Immature natural killer cell (primary cell): ENCODE data around the gene SMIM1. TPM values are rescaled to one million over a fixed set of nuclear protein-coding genes. Genes with fewer than 3 reads are reported as not detected.

ENCODE experiments used
- DNase-seq, 3 donors: peaks; one replicate each; pipeline ENCODE4 v3.0.0; 2022; ENCODE audit warnings: mixed read lengths in 1 of 3
- H3K27ac Mint-ChIP-seq, 6 donors: one replicate each; pipeline ENCODE4 v1.8.0; 2020; ENCODE audit warnings: mixed read lengths in 6 of 6, mild to moderate bottlenecking in 5 of 6, inconsistent platforms in 4 of 6, moderate library complexity in 3 of 6
- H3K27me3 Mint-ChIP-seq, 3 donors: one replicate each; pipeline ENCODE4 v1.8.0; 2020 to 2021; ENCODE audit warnings: low read depth in 3 of 3, mild to moderate bottlenecking in 3 of 3, mixed read lengths in 3 of 3, moderate library complexity in 3 of 3, inconsistent platforms in 1 of 3
- H3K36me3 Mint-ChIP-seq, 3 donors: one replicate each; pipeline ENCODE4 v1.8.0; 2020; ENCODE audit warnings: mixed read lengths in 3 of 3, inconsistent platforms in 2 of 3, mild to moderate bottlenecking in 2 of 3
- H3K4me1 Mint-ChIP-seq, 2 donors: one replicate each; pipeline ENCODE4 v1.8.0; 2020; ENCODE audit warnings: inconsistent platforms in 2 of 2, mild to moderate bottlenecking in 2 of 2, mixed read lengths in 2 of 2, moderate library complexity in 1 of 2
- H3K4me3 Mint-ChIP-seq, 5 donors: one replicate each; pipeline ENCODE4 v1.8.0; 2020; ENCODE audit warnings: mild to moderate bottlenecking in 5 of 5, mixed read lengths in 5 of 5, inconsistent platforms in 3 of 5, moderate library complexity in 3 of 5
- H3K9me3 Mint-ChIP-seq, 6 donors: one replicate each; pipeline ENCODE4 v1.8.0; 2020; ENCODE audit warnings: mild to moderate bottlenecking in 6 of 6, mixed read lengths in 6 of 6, inconsistent platforms in 4 of 6, moderate library complexity in 3 of 6
- polyA plus RNA-seq, 3 donors: library from polyadenylated mRNA; unstranded; fragments of 300-500 nt; fragmentation: Illumina TruSeq; gene quantifications; one replicate each; pipeline ENCODE4 v1.2.3, GENCODE V29; 2021

Gene SMIM1
- polyA plus RNA-seq, 3 donors from 2014 or later, result 0.96 TPM; not detected in 2

GRCh38 chr1:3733094-3733882 is 39.3 kb upstream of the SMIM1 start:
- no peak overlapping the region for H3K27ac Mint-ChIP-seq
- peaks cover 0 to 3% (median 0%) of the 10 kb centered on the region in 3 donors for H3K36me3 Mint-ChIP-seq
- no peak overlapping the region for H3K4me3 Mint-ChIP-seq
- H3K4me1 Mint-ChIP-seq, result no peaks in the 10 kb centered on the region
- H3K9me3 Mint-ChIP-seq, result no peaks in the 10 kb centered on the region
- H3K27me3 Mint-ChIP-seq, result peaks cover 0 to 2% (median 0%) of the 10 kb centered on the region in 3 donors
- DNase-seq, result no peak

DNA sequence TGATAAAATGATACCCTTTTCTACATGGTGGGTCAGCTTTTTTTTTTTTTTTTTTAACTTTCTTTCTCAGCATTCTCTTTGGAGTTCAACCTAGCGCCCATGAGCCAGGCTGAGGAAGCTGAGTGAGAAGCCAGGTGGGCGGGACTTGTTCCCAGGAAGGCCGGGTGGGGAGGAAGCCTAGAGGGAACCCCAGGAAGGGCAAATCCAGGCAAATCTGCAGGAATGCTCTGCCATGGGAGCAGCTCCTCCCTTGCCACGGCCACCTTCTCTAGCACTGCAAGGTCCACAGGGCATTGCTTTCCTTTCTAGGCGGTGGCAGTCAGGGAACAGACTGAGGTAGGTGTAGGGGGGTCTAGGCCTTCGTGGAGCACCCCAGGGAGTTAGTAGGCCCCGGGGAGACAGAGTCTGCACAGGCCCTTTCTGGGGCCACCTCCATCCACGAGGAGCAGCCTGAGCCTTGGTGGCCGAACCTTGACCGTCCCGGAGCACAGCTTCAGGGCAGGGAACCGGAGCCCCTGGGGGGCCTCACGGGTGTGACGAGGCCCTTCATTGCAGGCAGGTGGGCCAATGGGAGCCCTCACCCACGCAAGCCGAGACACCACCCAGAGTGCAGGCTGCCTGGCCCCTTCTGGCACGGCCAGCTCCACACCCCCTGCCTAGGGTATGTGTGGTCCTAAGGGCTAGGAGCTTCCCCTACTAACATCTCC is 38.5 kb upstream of the SMIM1 start:
- H3K27ac Mint-ChIP-seq, result no peak overlapping the region
- H3K4me1 Mint-ChIP-seq, result no peaks in the 10 kb centered on the region
- H3K4me3 Mint-ChIP-seq, result no peak overlapping the region
- H3K27me3 Mint-ChIP-seq, result peaks cover 0 to 2% (median 0%) of the 10 kb centered on the region in 3 donors
- no peaks in the 10 kb centered on the region for H3K9me3 Mint-ChIP-seq
- DNase-seq, result no peak
- H3K36me3 Mint-ChIP-seq, result peaks cover 0 to 3% (median 0%) of the 10 kb centered on the region in 3 donors

DNA sequence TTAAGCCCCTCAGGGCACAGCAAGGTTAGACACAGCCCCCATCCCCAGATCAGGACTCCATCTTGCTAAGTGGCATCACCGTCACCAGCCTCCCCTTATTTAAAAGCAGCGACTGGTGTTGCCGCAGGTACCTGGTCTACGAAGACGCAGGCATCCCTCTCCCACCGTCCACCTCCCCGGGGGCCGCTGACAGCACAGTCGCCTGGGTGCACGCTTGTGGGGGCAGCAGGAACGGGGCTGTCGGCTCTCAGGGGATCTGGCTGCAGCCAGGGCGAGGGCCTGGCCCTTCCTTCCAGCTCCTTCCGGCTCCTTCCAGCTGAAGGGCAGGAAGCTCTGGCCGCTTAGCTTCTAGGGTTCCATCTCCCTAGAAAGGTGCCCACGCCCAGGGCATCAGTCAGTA is 37.9 kb upstream of the SMIM1 start:
- no peaks in the 10 kb centered on the region for H3K9me3 Mint-ChIP-seq
- peaks cover 0 to 2% (median 0%) of the 10 kb centered on the region in 3 donors for H3K27me3 Mint-ChIP-seq
- no peaks in the 10 kb centered on the region for H3K4me1 Mint-ChIP-seq
- peaks cover 0 to 3% (median 0%) of the 10 kb centered on the region in 3 donors for H3K36me3 Mint-ChIP-seq
- no peak for DNase-seq
- no peak overlapping the region for H3K27ac Mint-ChIP-seq
- no peak overlapping the region for H3K4me3 Mint-ChIP-seq

GRCh38 chr1:3735027-3735681 is 37.4 kb upstream of the SMIM1 start:
- H3K36me3 Mint-ChIP-seq, result peaks cover 0 to 3% (median 0%) of the 10 kb centered on the region in 3 donors
- H3K9me3 Mint-ChIP-seq, result no peaks in the 10 kb centered on the region
- DNase-seq, result no peak
- H3K4me1 Mint-ChIP-seq, result no peaks in the 10 kb centered on the region
- peaks cover 0 to 2% (median 0%) of the 10 kb centered on the region in 3 donors for H3K27me3 Mint-ChIP-seq
- H3K4me3 Mint-ChIP-seq, result no peak overlapping the region
- no peak overlapping the region for H3K27ac Mint-ChIP-seq

GRCh38 chr1:3735688-3736087 is 36.9 kb upstream of the SMIM1 start:
- Mint-ChIP-seq H3K4me3 (no peak overlapping the region), H3K27ac (no peak overlapping the region), H3K27me3 (peaks cover 0 to 2% (median 0%) of the 10 kb centered on the region in 3 donors), H3K4me1 (no peaks in the 10 kb centered on the region), H3K9me3 (no peaks in the 10 kb centered on the region), H3K36me3 (peaks cover 0 to 3% (median under 1%) of the 10 kb centered on the region in 3 donors)
- no peak for DNase-seq

- no peak overlapping the region for H3K27ac Mint-ChIP-seq
- peaks cover 0 to 2% (median 0%) of the 10 kb centered on the region in 3 donors for H3K27me3 Mint-ChIP-seq
Observed at GRCh38 chr1:3736131-3736561, 36.4 kb upstream of the SMIM1 start.

DNA sequence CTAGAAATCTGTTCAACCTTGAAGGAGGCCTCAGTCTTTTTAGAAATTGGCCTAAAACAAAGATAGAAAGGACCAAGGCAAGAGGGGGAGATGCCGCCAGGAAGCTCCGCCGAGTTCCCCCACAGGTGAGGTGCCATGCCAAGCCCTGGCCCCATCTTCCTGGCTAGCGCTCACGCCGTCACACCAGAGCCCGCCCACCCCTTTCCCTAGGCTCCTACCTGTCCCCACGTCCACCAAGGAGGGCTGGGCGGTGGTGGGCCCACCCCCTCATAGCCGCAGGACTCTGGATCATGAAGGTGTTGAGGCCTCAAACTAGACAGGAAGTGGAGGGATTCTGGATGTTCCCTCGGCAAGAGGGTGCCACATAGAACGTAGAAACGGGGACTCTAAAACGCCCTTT is 35.8 kb upstream of the SMIM1 start:
- Mint-ChIP-seq H3K9me3 (no peaks in the 10 kb centered on the region), H3K4me3 (no peak overlapping the region), H3K27me3 (peaks cover 0 to 2% (median 0%) of the 10 kb centered on the region in 3 donors), H3K36me3 (peaks cover 0 to 6% (median 6%) of the 10 kb centered on the region in 3 donors), H3K4me1 (no peaks in the 10 kb centered on the region), H3K27ac (peak overlapping the region in 1 of 6 donors; percentile 28)
- no peak for DNase-seq

More at GRCh38 chr1:3736131-3736561, 36.4 kb upstream of the SMIM1 start:
- H3K4me1 Mint-ChIP-seq, result no peaks in the 10 kb centered on the region
- H3K9me3 Mint-ChIP-seq, result no peaks in the 10 kb centered on the region
- DNase-seq, result no peak
- no peak overlapping the region for H3K4me3 Mint-ChIP-seq
- H3K36me3 Mint-ChIP-seq, result peaks cover 0 to 3% (median 2%) of the 10 kb centered on the region in 3 donors

GRCh38 chr1:3738943-3739342 is 33.6 kb upstream of the SMIM1 start:
- no peak for DNase-seq
- no peak overlapping the region for H3K4me3 Mint-ChIP-seq
- peaks cover 0 to 14% (median 10%) of the 10 kb centered on the region in 3 donors for H3K36me3 Mint-ChIP-seq
- H3K27me3 Mint-ChIP-seq, result peaks cover 0 to 2% (median 2%) of the 10 kb centered on the region in 3 donors
- no peaks in the 10 kb centered on the region for H3K9me3 Mint-ChIP-seq
- peaks cover 2 to 5% of the 10 kb centered on the region in 2 donors for H3K4me1 Mint-ChIP-seq
- H3K27ac Mint-ChIP-seq, result no peak overlapping the region

- H3K27me3 Mint-ChIP-seq, result peaks cover 0 to 2% (median 2%) of the 10 kb centered on the region in 3 donors
- peaks cover 4 to 6% of the 10 kb centered on the region in 2 donors for H3K4me1 Mint-ChIP-seq
- H3K27ac Mint-ChIP-seq, result no peak overlapping the region
- H3K9me3 Mint-ChIP-seq, result no peaks in the 10 kb centered on the region
- no peak for DNase-seq
- peaks cover 0 to 14% (median 10%) of the 10 kb centered on the region in 3 donors for H3K36me3 Mint-ChIP-seq
- no peak overlapping the region for H3K4me3 Mint-ChIP-seq
Observed at GRCh38 chr1:3740042-3740441, 32.5 kb upstream of the SMIM1 start.

GRCh38 chr1:3740752-3741151 is 31.8 kb upstream of the SMIM1 start:
- Mint-ChIP-seq H3K4me3 (no peak overlapping the region), H3K9me3 (no peaks in the 10 kb centered on the region), H3K4me1 (peaks cover 12 to 13% of the 10 kb centered on the region in 2 donors), H3K36me3 (peaks cover 0 to 14% (median 10%) of the 10 kb centered on the region in 3 donors), H3K27ac (no peak overlapping the region), H3K27me3 (peaks cover 0 to 3% (median 2%) of the 10 kb centered on the region in 3 donors)
- no peak for DNase-seq

GRCh38 chr1:3741566-3742438 is 30.7 kb upstream of the SMIM1 start:
- Mint-ChIP-seq H3K27me3 (peaks cover 0 to 3% (median 2%) of the 10 kb centered on the region in 3 donors), H3K4me3 (no peak overlapping the region), H3K4me1 (peaks cover 20 to 22% of the 10 kb centered on the region in 2 donors), H3K36me3 (peaks cover 0 to 14% (median 7%) of the 10 kb centered on the region in 3 donors), H3K9me3 (no peaks in the 10 kb centered on the region), H3K27ac (no peak overlapping the region)
- DNase-seq, result no peak

GRCh38 chr1:3742439-3743298 is 29.9 kb upstream of the SMIM1 start:
- Mint-ChIP-seq H3K27me3 (peaks cover 0 to 3% (median 2%) of the 10 kb centered on the region in 3 donors), H3K4me3 (no peak overlapping the region), H3K4me1 (peaks cover 22 to 25% of the 10 kb centered on the region in 2 donors), H3K9me3 (no peaks in the 10 kb centered on the region), H3K36me3 (peaks cover 0 to 14% (median 7%) of the 10 kb centered on the region in 3 donors), H3K27ac (no peak overlapping the region)
- no peak for DNase-seq
